WTC11 (cell line): ENCODE data around the gene PRF1.

Experiments used
- CREB1 ChIP-seq: sonication (generic); formaldehyde crosslinking; IDR thresholded peaks from 2 replicates; pipeline ENCODE4 v1.8.0; 2023; ENCODE audit warnings: mild to moderate bottlenecking, missing genetic modification reagents
- FOXJ3 ChIP-seq: sonication (generic); formaldehyde crosslinking; IDR thresholded peaks from 2 replicates; pipeline ENCODE4 v1.9.0; 2021; ENCODE audit warnings: missing genetic modification reagents, mild to moderate bottlenecking, borderline replicate concordance
- HMGA2 ChIP-seq: fragments of 250-450 bp; sonication (Bioruptor Pico); IDR thresholded peaks from 2 replicates; pipeline ENCODE4 v1.4.0; 2021; ENCODE audit warnings: mild to moderate bottlenecking, moderate library complexity
- NFE2L1 ChIP-seq: sonication (generic); formaldehyde crosslinking; IDR thresholded peaks from 2 replicates; pipeline ENCODE4 v1.8.1; 2023; ENCODE audit warnings: missing genetic modification reagents
- SOX15 ChIP-seq: fragments of 250-450 bp; sonication (Bioruptor Pico); IDR thresholded peaks from 2 replicates; pipeline ENCODE4 v1.9.0; 2021; ENCODE audit warnings: mild to moderate bottlenecking
- TCF7 ChIP-seq: sonication (generic); formaldehyde crosslinking; IDR thresholded peaks from 2 replicates; pipeline ENCODE4 v1.8.0; 2022; ENCODE audit warnings: mild to moderate bottlenecking, low read depth, missing genetic modification reagents, moderate library complexity
- TF ChIP-seq, protein P1 (sequence below): fragments of 200-600 bp; IDR thresholded peaks from 2 replicates; pipeline ENCODE4 v1.8.0; 2022; ENCODE audit warnings: antibody characterized with exemption
- TF ChIP-seq, protein P2 (sequence below): sonication (generic); formaldehyde crosslinking; IDR thresholded peaks from 2 replicates; pipeline ENCODE4 v1.8.1; 2022; ENCODE audit warnings: low read depth, missing genetic modification reagents, borderline replicate concordance
- TF ChIP-seq, protein P3 (sequence below): sonication (generic); formaldehyde crosslinking; IDR thresholded peaks from 2 replicates; pipeline ENCODE4 v1.8.1; 2023; ENCODE audit warnings: mild to moderate bottlenecking, missing genetic modification reagents, moderate library complexity
- TF ChIP-seq, protein P4 (sequence below): sonication (generic); formaldehyde crosslinking; IDR thresholded peaks from 2 replicates; pipeline ENCODE4 v1.8.0; 2022; ENCODE audit warnings: mild to moderate bottlenecking, missing genetic modification reagents
- TF ChIP-seq, protein P5 (sequence below): sonication (generic); formaldehyde crosslinking; IDR thresholded peaks from 2 replicates; pipeline ENCODE4 v1.8.1; 2022; ENCODE audit warnings: mild to moderate bottlenecking, moderate library complexity, missing genetic modification reagents

DNA sequence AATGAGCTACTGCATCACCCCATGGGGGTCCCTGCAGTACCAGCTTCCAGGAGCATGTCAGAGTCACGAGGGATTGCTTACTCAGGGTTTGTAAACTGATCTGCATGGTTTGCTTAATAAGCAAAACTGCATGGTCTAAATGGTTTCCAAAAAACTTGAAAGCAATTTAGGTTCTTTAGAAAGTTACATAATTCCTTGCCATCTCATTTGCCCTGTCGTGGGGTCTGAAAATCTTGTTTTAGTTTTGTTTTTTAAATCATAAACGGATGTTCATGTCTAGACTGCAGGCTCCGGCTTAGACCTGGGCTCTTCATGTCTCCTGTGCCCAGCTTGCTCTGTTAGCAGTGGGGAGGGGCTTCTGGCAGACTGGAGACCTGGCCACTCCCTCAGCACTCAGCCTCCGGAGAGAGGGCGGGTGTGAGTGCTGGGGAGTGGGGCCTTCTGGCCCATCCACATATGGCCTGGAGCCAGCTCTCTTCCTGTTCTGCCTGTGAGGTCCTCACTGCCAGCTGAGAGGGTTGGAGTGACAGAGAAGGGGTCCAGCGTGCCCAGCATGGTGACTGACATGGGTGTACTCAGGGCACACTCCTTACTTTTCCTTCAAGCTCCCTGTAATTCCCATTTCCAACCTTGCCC is 17.5 kb downstream of the PRF1 start:
- TF ChIP-seq TCF7 (CRISPR knock-in tag): no peak
- TF ChIP-seq, protein P1, sequence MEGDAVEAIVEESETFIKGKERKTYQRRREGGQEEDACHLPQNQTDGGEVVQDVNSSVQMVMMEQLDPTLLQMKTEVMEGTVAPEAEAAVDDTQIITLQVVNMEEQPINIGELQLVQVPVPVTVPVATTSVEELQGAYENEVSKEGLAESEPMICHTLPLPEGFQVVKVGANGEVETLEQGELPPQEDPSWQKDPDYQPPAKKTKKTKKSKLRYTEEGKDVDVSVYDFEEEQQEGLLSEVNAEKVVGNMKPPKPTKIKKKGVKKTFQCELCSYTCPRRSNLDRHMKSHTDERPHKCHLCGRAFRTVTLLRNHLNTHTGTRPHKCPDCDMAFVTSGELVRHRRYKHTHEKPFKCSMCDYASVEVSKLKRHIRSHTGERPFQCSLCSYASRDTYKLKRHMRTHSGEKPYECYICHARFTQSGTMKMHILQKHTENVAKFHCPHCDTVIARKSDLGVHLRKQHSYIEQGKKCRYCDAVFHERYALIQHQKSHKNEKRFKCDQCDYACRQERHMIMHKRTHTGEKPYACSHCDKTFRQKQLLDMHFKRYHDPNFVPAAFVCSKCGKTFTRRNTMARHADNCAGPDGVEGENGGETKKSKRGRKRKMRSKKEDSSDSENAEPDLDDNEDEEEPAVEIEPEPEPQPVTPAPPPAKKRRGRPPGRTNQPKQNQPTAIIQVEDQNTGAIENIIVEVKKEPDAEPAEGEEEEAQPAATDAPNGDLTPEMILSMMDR: no peak
- TF ChIP-seq CREB1 (CRISPR knock-in tag): no peak
- no peak for TF ChIP-seq SOX15 (CRISPR knock-in tag)
- TF ChIP-seq, protein P2, sequence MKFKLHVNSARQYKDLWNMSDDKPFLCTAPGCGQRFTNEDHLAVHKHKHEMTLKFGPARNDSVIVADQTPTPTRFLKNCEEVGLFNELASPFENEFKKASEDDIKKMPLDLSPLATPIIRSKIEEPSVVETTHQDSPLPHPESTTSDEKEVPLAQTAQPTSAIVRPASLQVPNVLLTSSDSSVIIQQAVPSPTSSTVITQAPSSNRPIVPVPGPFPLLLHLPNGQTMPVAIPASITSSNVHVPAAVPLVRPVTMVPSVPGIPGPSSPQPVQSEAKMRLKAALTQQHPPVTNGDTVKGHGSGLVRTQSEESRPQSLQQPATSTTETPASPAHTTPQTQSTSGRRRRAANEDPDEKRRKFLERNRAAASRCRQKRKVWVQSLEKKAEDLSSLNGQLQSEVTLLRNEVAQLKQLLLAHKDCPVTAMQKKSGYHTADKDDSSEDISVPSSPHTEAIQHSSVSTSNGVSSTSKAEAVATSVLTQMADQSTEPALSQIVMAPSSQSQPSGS (CRISPR knock-in tag): no peak
- TF ChIP-seq, protein P3, sequence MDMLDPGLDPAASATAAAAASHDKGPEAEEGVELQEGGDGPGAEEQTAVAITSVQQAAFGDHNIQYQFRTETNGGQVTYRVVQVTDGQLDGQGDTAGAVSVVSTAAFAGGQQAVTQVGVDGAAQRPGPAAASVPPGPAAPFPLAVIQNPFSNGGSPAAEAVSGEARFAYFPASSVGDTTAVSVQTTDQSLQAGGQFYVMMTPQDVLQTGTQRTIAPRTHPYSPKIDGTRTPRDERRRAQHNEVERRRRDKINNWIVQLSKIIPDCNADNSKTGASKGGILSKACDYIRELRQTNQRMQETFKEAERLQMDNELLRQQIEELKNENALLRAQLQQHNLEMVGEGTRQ: no peak
- TF ChIP-seq FOXJ3 (CRISPR knock-in tag): no peak
- TF ChIP-seq, protein P4, sequence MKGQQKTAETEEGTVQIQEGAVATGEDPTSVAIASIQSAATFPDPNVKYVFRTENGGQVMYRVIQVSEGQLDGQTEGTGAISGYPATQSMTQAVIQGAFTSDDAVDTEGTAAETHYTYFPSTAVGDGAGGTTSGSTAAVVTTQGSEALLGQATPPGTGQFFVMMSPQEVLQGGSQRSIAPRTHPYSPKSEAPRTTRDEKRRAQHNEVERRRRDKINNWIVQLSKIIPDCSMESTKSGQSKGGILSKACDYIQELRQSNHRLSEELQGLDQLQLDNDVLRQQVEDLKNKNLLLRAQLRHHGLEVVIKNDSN (CRISPR knock-in tag): no peak
- TF ChIP-seq HMGA2 (CRISPR knock-in tag): no peak
- TF ChIP-seq, protein P5, sequence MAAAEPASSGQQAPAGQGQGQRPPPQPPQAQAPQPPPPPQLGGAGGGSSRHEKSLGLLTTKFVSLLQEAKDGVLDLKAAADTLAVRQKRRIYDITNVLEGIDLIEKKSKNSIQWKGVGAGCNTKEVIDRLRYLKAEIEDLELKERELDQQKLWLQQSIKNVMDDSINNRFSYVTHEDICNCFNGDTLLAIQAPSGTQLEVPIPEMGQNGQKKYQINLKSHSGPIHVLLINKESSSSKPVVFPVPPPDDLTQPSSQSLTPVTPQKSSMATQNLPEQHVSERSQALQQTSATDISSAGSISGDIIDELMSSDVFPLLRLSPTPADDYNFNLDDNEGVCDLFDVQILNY (CRISPR knock-in tag): no peak
- TF ChIP-seq NFE2L1 (CRISPR knock-in tag): no peak
